Chondrocyte (in vitro differentiated cells): ENCODE data around the gene C11orf24. TPM values are rescaled to one million over a fixed set of nuclear protein-coding genes. Genes with fewer than 3 reads are reported as not detected.

ENCODE experiments used
- DNase-seq: peaks from one replicate; pipeline ENCODE4 v3.0.0; 2021; ENCODE audit warnings: mixed read lengths, low spot score
- H3K27ac Mint-ChIP-seq: one replicate; pipeline ENCODE4 v1.8.0; 2021; ENCODE audit warnings: mild to moderate bottlenecking, moderate library complexity, mixed read lengths; ENCODE audit not compliant: unreplicated experiment
- H3K27me3 Mint-ChIP-seq: 2 replicates; pipeline ENCODE4 v1.8.0; 2021; ENCODE audit warnings: low read depth, mixed read lengths
- H3K36me3 Mint-ChIP-seq: 2 replicates; pipeline ENCODE4 v1.8.0; 2021; ENCODE audit warnings: low read depth, mixed read lengths
- H3K4me1 Mint-ChIP-seq: 2 replicates; pipeline ENCODE4 v1.8.0; 2021; ENCODE audit warnings: low read depth, mild to moderate bottlenecking, mixed read lengths
- H3K4me3 Mint-ChIP-seq: one replicate; pipeline ENCODE4 v1.8.0; 2021; ENCODE audit warnings: mild to moderate bottlenecking, moderate library complexity, mixed read lengths; ENCODE audit not compliant: unreplicated experiment
- H3K9me3 Mint-ChIP-seq: 2 replicates; pipeline ENCODE4 v1.8.0; 2021; ENCODE audit warnings: low read depth, mixed read lengths
- total RNA-seq: library from RNA; stranded (reverse); gene quantifications from 3 replicates; pipeline ENCODE4 v1.2.1, GENCODE V29; 2021
- TF ChIP-seq, protein P1 (sequence below): fragments of 200-600 bp; sonication (generic); IDR thresholded peaks from 2 replicates; pipeline ENCODE4 v1.5.0; 2021; ENCODE audit warnings: antibody characterized with exemption, mild to moderate bottlenecking, moderate library complexity

The C11orf24 gene
- total RNA-seq, 1 donor from 2014 or later: 104 TPM

DNA sequence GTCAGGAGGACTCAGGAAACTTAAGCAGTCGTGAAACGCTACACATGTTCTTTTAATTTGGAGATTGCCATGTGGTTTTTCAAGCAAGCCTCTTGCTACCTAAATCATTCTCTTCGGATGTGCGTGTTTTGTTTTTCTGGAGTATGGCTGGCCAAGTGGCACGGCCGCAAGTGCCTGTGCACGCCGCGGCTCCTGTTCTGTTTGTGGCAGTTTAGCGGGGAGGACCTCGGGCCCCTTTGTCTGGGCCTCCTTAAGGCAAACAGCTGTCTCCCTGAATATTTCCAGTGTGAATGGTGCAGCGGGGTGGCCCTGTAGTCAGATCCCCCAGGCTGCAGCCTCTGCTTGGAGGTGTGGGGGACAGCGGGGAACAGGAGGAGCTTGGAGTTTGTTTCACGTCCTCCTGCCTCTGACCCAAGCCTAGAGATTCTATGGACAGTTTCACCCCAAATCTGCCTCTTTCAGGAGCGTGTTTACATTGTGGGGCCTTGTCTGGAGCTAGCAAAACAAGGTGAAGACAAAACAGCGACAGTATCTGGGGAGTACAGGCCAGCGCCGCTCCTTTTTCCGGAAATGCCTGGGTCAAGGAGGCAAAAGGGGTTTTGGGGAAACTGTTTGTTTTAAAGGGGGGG is 41.9 kb upstream of the C11orf24 start:
- TF ChIP-seq, protein P1, sequence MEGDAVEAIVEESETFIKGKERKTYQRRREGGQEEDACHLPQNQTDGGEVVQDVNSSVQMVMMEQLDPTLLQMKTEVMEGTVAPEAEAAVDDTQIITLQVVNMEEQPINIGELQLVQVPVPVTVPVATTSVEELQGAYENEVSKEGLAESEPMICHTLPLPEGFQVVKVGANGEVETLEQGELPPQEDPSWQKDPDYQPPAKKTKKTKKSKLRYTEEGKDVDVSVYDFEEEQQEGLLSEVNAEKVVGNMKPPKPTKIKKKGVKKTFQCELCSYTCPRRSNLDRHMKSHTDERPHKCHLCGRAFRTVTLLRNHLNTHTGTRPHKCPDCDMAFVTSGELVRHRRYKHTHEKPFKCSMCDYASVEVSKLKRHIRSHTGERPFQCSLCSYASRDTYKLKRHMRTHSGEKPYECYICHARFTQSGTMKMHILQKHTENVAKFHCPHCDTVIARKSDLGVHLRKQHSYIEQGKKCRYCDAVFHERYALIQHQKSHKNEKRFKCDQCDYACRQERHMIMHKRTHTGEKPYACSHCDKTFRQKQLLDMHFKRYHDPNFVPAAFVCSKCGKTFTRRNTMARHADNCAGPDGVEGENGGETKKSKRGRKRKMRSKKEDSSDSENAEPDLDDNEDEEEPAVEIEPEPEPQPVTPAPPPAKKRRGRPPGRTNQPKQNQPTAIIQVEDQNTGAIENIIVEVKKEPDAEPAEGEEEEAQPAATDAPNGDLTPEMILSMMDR: peak; percentile 2
- H3K27ac Mint-ChIP-seq: peak overlapping the region; percentile 89
- H3K27me3 Mint-ChIP-seq: no peaks in the 10 kb centered on the region
- no peaks in the 10 kb centered on the region for H3K9me3 Mint-ChIP-seq
- no peaks in the 10 kb centered on the region for H3K36me3 Mint-ChIP-seq
- H3K4me3 Mint-ChIP-seq: peak overlapping the region; percentile 89
- DNase-seq: no peak
- peaks cover 44% of the 10 kb centered on the region for H3K4me1 Mint-ChIP-seq

DNA sequence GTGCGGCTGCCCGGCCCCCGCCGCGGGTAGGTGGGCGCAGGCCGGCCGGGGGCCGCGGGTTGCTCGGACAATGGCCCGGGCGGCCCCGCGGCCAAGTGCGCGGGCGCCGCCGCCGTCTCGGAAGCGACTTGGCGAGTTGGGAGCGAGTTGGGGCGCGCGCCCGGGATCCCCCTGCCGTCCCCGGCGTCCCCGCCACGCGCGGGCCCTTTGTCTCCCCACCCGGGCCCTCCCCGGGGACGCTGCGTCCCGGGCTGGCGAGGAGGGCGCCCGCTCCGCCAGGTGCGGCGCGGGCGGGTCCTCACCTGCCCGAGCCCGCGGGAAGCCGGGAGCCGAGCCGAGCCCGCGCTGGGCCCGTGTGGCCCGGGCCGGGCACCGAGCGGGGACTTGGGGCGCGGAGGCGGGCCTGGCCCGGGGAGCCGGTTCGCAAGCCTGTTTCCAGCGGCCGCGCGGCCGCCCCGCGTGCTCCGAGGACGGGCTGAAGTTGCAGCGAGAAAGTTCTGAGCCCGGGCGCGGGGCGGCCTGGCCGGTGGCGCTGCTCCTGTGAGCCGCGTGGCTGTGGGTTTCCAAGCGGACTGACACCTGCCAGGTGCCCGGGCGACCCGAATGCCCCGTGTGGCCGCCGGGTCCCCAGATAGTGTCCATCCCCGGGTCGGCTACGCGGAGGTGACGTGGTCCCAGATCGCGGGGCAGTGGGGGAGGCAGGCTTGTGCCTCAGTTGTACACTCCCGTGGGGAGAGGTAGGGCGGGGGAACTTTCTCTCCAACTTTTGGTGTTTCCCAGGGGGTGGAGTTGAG is 41.2 kb upstream of the C11orf24 start:
- Mint-ChIP-seq H3K4me3 (peak overlapping the region; percentile 89), H3K27ac (peak overlapping the region; percentile 89), H3K27me3 (no peaks in the 10 kb centered on the region), H3K4me1 (peaks cover 44% of the 10 kb centered on the region), H3K36me3 (no peaks in the 10 kb centered on the region), H3K9me3 (no peaks in the 10 kb centered on the region)
- no peak for DNase-seq
- TF ChIP-seq, protein P1: peak; percentile 2

GRCh38 chr11:68312117-68312779 is 40.5 kb upstream of the C11orf24 start, which contains the start of gene LRP5:
Gene LRP5 (plus strand): TSS chr11:68312591. CDS start chr11:68312715, 124 bp downstream.
- H3K27ac Mint-ChIP-seq: peak within 1 kb of the TSS; percentile 89
- DNase-seq: no peak

DNA sequence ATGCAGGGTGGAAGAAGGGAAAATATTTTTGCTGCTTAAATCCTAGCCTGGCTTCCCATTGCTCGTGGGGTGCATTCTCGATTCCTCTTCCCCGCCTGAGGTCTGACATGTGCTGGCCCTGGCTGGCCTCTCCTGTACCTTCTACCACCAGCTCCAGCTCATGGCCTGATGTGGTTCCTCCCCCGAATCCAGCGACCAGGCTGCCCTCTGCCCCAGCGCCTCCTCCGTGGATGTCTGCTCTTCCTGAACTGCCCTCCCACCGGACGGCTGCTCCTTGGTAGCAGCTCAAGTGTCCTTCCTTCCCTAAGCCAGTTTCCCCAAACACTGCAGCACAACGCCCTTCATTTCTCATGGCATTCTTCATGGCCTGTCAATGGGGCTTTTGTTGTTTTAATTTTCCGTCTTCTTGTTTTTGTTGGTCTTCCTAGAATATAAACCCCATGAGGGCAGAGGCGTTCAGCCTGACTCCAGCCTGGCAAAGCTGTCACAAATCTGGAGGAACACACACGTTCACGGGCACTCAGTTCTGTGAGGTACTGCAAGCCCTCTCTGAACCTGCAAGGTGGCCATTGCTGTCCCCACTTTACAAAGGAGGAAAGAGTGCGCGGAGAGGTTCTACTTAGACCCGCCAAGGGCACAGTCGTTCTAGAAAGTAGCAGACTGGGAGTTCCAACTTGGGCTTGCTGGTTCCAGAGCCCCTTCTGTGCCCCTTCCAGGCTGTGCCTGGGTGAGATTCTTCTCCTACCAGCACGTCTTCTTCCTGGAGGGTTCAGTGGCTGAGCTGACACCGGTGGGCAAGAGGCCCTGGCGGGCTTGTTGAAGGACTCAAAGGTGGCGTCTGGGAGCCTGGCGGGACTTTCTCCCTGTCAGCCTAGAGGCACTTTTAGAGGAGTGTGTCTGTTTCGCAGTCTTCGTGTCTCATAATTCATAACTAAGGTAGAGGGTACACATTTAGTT is 39.7 kb upstream of the C11orf24 start:
- DNase-seq: no peak
- Mint-ChIP-seq H3K27ac (peak overlapping the region; percentile 9), H3K36me3 (no peaks in the 10 kb centered on the region), H3K4me3 (peak overlapping the region; percentile 54), H3K4me1 (peaks cover 30% of the 10 kb centered on the region), H3K9me3 (no peaks in the 10 kb centered on the region), H3K27me3 (no peaks in the 10 kb centered on the region)
- TF ChIP-seq, protein P1: no peak

More at GRCh38 chr11:68312117-68312779, 40.5 kb upstream of the C11orf24 start, which contains the start of gene LRP5:
- H3K4me3 Mint-ChIP-seq: peak within 1 kb of the TSS; percentile 89
- TF ChIP-seq, protein P1: no peak
- no peaks in the 10 kb centered on the region for H3K36me3 Mint-ChIP-seq
- H3K9me3 Mint-ChIP-seq: no peaks in the 10 kb centered on the region
- H3K27me3 Mint-ChIP-seq: no peaks in the 10 kb centered on the region
- peaks cover 38% of the 10 kb centered on the region for H3K4me1 Mint-ChIP-seq
